Fibroblast of the aortic adventitia (primary cell): Measurements from ENCODE around the gene WLS. TPM values are rescaled to one million over a fixed set of nuclear protein-coding genes. Genes with fewer than 3 reads are reported as not detected.
"Not testable (repeated sequence)": the region's sequence is repeated elsewhere in the genome, so short reads cannot be mapped to it uniquely, and the experiment has no call there.

Experiments
- DNase-seq: peaks from one replicate; pipeline ENCODE4 v3.0.0-alpha.2; 2010; ENCODE audit warnings: low read depth
- H3K4me3 ChIP-seq: 2 replicates; pipeline ENCODE4 v1.5.1; 2011; ENCODE audit warnings: low read depth, mild to moderate bottlenecking, control low read depth, low read length, moderate library complexity
- CTCF ChIP-seq: IDR thresholded peaks from 2 replicates; pipeline ENCODE4 v1.5.1; 2011; ENCODE audit warnings: mild to moderate bottlenecking, low read length, control low read depth, inconsistent platforms; ENCODE audit not compliant: insufficient read depth
- total RNA-seq: library from RNA; depleted of rRNA; stranded (reverse); fragments of >200 nt; gene quantifications from 2 replicates; pipeline ENCODE4 v1.2.3, GENCODE V29; 2012; ENCODE audit warnings: low replicate concordance

Gene WLS
- total RNA-seq, 1 donor, result 235 TPM

GRCh38 chr1:68173283-68173935 lies 58.9 kb downstream of the WLS start:
- no peak overlapping the region for H3K4me3 ChIP-seq
- TF ChIP-seq CTCF, result no peak
- DNase-seq, result peak; percentile 76

- H3K4me3 ChIP-seq, DNase-seq: not testable (repeated sequence)
These were observed 60.5 kb downstream of the WLS start for GRCh38 chr1:68171795-68172194.

GRCh38 chr1:68168545-68169171 lies 63.7 kb downstream of the WLS start:
- H3K4me3 ChIP-seq, result no peak overlapping the region
- TF ChIP-seq CTCF, result no peak
- peak; percentile 65 for DNase-seq

DNA sequence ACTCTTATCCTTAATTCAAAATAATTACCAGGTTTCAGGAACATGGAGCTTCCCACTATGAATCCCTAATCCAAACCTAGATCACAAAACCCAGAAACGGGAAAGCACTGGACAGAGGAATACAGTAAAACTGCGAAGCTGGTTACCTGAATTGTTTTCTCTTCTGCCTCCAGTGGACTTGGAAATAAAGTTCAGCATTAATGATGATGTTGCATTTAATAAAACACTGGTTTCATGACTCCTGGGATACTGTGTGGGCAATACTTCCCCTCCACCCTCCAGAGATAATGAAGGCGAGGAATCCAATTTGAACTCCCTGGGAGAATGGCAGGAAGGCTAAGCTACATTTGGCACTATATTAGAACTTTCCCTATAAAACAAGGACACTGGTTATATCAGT lies 65.1 kb downstream of the WLS start:
- no peak for DNase-seq
- TF ChIP-seq CTCF, result no peak
- no peak overlapping the region for H3K4me3 ChIP-seq

DNA sequence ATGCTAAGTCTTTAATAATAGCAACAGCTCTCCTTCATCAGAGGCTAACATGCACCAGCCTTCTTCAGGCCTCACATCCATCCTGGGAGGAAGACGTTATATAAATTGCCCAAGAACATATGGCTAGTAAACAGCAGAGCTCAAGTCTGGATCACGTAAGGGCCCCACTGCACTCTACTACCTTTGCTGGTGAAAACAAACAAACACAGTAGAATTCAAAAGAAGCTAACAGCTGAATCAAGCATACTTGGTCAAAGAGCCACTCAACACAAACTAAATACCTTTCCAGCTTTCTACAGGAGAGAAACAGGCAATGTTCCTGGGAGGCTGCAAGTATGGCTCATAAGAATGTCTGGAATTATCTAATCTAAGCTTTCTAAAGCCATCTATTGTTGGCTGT lies 66.0 kb downstream of the WLS start:
- no peak overlapping the region for H3K4me3 ChIP-seq
- no peak for TF ChIP-seq CTCF
- DNase-seq, result no peak

DNA sequence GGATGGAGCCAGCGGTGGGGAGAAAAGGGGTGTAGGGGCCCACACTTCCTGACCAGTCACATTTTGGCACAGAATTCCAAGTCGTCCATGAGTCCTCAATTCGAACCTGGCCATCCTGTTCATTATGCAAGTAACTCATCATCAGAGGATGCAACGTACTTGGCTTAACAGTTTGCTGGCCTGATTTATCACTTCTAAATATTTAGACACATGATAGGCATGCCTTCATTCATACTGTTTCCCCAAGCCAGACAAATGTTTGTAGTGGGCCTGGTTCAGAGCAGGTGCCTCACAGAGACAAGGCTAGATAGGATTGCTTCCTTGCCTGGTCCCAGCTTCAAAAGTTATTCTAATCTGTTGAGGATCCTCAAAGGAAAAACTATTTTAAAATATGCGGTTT lies 66.7 kb downstream of the WLS start:
- no peak for DNase-seq
- no peak for TF ChIP-seq CTCF
- no peak overlapping the region for H3K4me3 ChIP-seq

DNA sequence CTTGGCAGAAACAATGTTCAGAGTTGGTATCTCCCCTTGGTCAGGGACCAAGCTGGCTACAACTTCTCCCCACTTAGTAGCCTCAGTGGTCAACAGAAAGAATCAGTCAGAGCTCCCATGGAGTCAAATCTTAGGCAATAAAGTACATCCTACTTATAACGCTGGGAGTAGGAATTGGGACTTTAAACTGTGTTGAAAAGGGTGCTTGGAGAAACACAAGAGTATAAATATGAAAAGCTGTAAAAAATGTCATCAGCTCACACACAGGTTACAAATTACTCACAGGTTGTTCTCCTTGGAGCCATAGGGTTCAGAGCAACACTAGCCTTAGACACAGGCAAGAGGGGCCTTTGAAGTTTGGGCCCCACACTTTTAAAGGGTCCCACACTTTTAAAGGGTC lies 67.4 kb downstream of the WLS start:
- no peak for TF ChIP-seq CTCF
- DNase-seq, result no peak
- H3K4me3 ChIP-seq, result no peak overlapping the region
